HG02943 (cell line): ENCODE results near the gene PDZD2.
"Not testable (repeated sequence)": the region's sequence is repeated elsewhere in the genome, so short reads cannot be mapped to it uniquely, and the experiment has no call there.

Experiments
- ATAC-seq: cut with Tn5 transposase; IDR thresholded peaks from one replicate; pipeline ENCODE4 v1.9.1; 2021; ENCODE audit warnings: mild to moderate bottlenecking, low read depth, moderate library complexity; ENCODE audit not compliant: unreplicated experiment

PDZD2 gene

DNA sequence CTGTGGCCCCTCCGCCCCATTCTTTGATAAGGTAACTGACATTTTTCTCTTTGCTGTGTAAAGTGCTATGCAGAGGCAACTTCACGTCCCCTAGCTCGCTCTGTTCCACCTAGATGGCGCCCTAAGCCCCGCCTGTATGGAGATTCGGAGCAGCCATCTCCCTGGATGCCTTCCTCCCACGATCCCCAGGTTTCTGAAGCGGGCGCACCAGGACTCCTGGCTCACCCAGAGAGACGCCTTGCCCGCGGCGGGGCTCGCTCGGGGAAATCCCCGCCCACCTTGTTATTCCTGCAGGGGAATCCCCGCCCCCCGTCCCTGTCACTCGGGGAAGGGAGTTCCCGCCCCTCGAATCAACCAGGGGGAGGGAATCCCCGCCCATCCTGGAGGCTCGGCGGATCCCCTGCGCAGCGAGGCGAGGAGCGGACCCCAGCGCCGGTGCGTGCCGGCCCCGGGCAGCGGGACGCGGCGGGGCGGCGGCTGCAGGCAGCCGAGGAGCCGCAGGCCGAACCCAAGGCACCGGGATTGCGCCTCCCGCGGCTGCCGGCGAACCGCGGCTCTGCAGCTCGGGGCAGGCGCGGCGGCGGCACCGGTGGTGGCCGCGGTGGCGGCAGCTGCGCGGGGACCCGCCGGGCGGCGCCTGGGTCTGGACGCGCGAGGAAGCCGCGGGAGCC is at the start of gene PDZD2:
TSS of gene PDZD2 (plus strand) at position 384 of the 671 bp plus-strand sequence.
- peak; percentile 73 for ATAC-seq

DNA sequence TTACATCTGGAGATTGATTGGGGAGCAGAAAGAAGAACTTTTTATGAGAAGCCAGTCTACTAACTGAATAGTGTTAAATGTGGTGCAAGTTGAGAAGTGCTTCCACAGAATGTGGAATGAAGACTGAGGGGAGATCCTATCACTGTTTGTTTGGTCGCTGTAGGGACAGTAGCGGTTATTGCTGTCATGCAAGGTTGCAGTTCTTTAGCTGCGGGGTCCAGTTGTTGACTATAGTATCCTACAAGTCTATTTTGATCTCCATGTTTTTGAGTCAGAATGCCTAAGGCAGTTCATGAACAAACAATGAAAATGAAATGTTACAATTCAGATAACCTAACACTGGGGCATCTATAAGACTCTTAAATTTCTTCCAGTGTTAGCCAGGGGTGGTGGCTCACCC is 45.3 kb upstream of the PDZD2 start:
- ATAC-seq = no peak

- no peak for ATAC-seq
These were observed 42.6 kb upstream of the PDZD2 start for GRCh38 chr5:31596354-31596753.

DNA sequence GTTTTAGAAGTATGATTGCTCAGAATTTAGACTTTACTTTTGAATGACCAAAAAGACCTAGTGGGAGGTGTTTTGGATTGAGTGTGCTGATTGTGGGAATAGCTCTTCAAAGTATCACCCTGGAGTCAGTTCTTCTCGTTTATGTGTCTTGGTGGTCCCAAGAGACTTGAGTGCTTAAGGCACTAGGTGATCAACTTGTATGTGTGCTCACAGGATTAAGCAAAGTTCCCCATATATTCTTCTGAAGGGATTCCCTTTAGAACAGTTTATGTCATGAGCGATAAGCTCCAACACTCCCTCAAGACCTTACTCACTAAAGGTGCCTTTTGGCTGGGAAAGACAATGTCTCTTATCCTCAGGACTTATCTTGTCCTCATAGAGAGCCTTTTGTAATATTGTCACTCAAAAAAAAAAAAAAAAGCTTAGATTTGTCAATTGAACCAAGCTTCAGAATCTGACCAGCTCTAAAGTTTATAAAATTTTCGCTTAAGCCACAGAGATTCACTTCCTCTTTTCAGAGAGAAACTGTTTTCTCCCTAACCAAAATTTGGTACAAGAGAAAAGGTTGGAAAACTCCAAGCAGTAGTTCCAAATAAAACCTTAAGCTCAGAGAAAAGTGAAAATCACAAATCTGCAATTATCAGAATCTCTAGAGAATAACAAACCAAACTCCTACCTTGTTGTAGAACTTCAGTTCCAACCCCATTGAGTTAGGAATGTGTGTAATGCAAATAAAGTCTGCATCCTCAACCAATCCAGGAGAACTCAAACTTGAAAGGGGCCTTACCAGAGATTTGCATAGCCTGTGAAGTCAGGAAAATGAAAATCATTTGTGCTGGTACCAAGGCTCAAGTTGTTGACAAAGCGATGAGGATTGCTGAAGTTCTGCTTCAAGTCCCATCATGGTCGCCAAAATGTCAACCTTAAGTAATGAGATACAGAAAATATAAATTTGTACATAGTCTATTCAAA is 40.0 kb upstream of the PDZD2 start:
- ATAC-seq = no peak

DNA sequence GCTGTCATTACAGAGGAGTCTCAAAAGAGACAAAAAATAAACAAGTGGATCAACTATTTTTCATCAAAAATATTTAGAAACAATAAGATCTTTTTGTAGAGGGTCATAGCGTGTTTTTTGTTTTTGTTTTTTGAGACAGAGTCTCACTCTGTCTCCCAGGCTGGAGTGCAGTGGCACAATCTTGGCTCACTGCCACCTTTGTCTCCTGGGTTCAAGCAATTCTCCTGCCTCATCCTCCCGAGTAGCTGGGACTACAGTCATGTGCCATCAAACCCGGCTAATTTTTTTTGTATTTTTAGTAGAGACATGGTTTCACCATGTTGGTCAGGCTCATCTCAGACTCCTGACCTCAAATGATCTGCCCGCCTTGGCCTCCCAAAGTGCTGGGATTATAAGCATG is 36.6 kb upstream of the PDZD2 start:
- ATAC-seq = not testable (repeated sequence)

DNA sequence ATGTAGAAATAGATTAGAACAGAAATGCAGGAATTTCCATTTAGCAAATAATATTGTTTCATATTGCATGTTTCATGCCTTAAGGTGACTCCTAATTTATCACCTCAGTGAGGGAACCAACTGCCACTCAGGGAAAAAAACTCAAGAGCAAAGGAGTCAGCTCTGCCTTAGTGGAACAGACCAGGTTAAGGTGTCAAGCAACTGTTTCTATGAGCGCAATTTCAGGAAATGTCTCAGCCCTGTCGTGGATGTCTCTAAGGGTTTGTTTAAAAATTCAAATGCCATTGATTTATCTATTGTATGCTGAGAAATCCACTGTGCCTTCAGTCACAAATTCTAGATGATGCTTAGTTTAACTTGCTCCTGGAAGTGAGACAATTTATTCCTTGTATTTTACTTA is 34.7 kb upstream of the PDZD2 start:
- no peak for ATAC-seq

- no peak for ATAC-seq
These were observed 34.3 kb upstream of the PDZD2 start for GRCh38 chr5:31604644-31605043.

DNA sequence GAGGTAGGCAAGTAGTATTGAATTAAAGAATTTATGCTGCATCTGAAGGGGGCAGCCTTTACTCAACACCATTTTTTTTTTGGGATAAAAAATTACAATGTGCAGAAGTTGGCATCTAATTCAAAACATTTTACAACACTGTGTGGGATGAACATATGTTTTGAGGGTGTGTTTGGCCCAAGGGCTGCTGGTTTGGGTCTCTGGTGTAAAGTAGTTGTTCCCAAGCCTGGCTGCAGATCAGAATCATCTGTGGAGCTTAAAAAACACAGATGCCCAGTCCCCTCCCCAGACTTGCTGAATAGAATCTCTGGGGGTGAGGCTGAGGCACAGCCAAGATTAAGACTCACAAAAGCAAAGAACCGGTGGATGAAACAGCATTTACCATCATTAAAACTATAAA is 33.0 kb upstream of the PDZD2 start:
- ATAC-seq = no peak

- ATAC-seq = no peak
These were observed 31.4 kb upstream of the PDZD2 start for GRCh38 chr5:31607546-31607945.

- no peak for ATAC-seq
These were observed 27.9 kb upstream of the PDZD2 start for GRCh38 chr5:31611002-31611401.

DNA sequence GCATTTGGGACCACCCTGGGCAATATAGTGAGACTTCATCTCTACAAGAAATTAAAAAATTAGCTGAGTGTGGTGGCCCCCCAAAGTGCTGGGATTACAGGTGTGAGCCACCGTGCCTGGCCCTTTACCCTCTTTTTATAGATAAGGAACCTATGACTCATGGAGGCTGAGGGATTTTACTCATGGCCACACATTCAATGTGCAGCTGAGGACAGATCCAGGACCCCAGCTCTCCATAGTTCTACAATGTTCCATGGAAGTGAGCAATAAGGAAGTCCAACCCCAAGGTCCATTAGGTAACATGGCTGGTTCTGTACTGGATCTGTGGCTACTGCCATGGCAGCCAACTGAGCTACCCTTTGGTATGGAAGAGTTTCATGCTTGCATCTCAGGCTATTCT is 25.3 kb upstream of the PDZD2 start:
- ATAC-seq = no peak

- no peak for ATAC-seq
These were observed 24.5 kb upstream of the PDZD2 start for GRCh38 chr5:31614151-31615020.

DNA sequence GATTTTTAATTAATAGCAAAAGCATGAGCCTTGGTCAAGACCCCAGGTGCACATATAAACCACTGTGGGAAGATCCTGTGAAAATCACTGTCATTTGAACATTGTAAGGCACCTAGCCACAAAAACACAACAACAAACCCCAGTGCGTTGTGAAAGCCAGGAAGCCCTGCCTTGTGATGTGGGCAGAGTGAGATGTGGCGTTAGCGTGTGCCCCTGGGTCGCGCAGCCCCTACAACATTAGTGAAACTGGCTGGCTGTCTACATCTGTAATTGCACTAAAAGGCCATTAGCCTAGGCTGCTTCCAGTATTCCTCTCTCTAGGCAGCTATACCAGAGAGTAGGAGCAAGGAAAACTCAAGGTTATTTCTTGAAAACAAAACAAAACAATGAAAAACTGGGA is 21.1 kb upstream of the PDZD2 start:
- no peak for ATAC-seq

DNA sequence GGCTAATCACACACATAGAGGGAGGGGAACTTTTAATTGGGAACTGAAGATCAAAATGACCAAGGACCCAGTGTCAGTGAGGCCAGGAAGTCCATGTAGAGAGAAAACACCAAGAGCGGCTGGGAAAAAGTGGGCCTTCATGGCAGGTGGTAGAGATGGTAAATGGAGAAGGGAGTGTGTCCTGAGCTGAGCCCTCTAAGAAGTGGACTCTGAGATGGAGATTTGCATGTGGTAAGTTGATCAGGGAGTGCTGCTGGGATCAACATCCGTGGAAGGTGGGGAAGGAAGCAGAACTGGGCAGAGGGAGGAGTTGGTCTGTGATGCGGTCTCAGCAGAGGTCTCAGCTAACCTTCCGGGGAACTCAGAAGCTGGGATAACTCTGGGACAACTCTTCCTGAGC is 18.9 kb upstream of the PDZD2 start:
- no peak for ATAC-seq

GRCh38 chr5:31623249-31623648 is 15.7 kb upstream of the PDZD2 start:
- ATAC-seq = no peak

DNA sequence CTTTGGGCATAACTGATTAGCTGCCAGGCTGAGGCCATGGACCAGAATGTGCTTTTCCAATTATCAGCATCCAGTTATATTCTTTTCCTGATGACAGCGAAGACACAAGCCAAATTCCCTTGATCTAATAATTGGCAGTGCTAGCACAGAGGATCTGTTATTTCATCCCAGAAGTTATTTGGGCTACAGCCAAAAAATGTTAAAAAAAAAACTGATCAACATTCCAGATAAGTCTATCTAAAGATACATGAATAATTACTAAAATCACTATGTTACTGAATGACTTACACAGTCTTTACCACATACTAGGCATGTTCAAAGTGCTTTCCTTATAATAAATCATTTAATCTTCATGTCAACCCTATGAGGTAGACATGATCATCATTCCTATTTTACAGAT is 13.5 kb upstream of the PDZD2 start:
- ATAC-seq = no peak

- ATAC-seq = no peak
These were observed 12.8 kb upstream of the PDZD2 start for GRCh38 chr5:31626156-31626555.

DNA sequence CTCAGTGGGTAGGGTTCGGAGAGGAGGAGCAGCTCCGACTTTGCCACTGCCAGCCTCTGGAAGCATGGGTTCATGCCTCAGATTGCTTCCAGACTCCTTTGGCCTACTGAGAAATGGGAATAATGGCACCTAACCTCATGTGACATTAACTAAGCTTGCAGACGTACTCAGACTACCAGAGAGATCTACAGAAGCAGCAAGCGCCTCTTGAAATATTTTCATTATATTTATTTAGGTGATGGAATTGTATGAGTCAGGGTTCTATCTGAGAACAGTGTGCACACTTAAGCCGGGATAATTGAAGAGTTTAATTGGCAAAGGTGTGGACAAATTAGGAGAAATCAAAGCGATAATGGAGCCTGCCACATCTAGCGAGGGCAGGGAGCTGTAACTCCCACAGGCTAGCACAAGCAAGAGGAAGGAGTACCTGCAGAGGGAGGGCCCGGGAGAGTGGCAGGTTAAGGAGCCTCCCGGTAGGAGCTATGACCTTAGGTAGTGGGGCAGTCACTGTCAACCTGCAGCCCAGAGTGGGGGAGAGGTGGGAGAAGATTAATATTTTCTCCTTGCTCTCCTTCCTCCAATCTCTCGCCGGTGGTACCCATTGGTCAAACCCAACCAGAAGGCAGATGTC is 12.2 kb upstream of the PDZD2 start:
- no peak for ATAC-seq

GRCh38 chr5:31630931-31631330 is 8.0 kb upstream of the PDZD2 start:
- no peak for ATAC-seq

DNA sequence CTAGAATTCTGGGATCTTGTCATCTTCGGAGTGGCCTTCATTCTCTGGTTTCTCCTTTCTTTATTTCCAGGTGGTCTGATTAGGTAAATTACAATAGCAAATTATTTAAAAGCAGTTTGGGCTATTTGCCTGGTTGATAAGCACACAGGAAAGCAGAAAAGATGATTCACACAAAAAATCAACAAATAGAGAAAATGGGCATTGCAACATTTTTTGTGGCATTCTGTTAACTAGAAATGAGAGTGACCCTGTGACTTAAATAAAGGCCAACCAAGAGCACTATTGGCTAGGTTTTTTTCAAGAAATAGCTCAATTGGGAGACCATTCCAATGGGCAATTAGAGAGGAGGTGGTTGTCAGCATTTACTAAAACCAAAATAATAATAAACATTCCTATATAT is 6.5 kb upstream of the PDZD2 start:
- no peak for ATAC-seq
